Measurements from ENCODE around the gene MINK1. TPM values are rescaled to one million over a fixed set of nuclear protein-coding genes. Genes with fewer than 3 reads are reported as not detected.

Gene MINK1
- total and polyA plus RNA-seq, 2 of the 13 experiments (the other 11 are each of a cell fraction or from before 2014, with no cell fraction given) = 17.2 to 63.9 TPM

GRCh38 chr17:4806777-4807604 lies 26.1 kb upstream of the MINK1 start, which contains the start of gene PLD2 (continued):
- TF ChIP-seq PAXIP1 (CRISPR knock-in tag; conservative IDR thresholded peaks at IDR 0.05) (no peak), JUNB (CRISPR knock-in tag; IDR thresholded peaks at IDR 0.05; ENCODE audit: borderline replicate concordance) (no peak), AKNA (CRISPR knock-in tag; IDR thresholded peaks at IDR 0.05; ENCODE audit: borderline replicate concordance) (no peak), HDAC6 (IDR thresholded peaks at IDR 0.05; ENCODE audit: low read depth, low read length) (no peak), ARHGAP35 (CRISPR knock-in tag; IDR thresholded peaks at IDR 0.05; ENCODE audit: borderline replicate concordance) (no peak), ZNF138 (CRISPR knock-in tag; IDR thresholded peaks at IDR 0.05; ENCODE audit: low read depth) (no peak), YEATS2 (CRISPR knock-in tag; IDR thresholded peaks at IDR 0.05; ENCODE audit: borderline replicate concordance) (no peak), MEIS1 (CRISPR knock-in tag; IDR thresholded peaks at IDR 0.05; ENCODE audit: borderline replicate concordance) (no peak), ZNF629 (CRISPR knock-in tag; conservative IDR thresholded peaks at IDR 0.05) (no peak), AHDC1 (CRISPR knock-in tag; IDR thresholded peaks at IDR 0.05; ENCODE audit: borderline replicate concordance) (no peak), ZFP36 (IDR thresholded peaks at IDR 0.05; ENCODE audit: borderline replicate concordance, low read depth, low read length, partially characterized antibody) (no peak), ZNF570 (CRISPR knock-in tag; IDR thresholded peaks at IDR 0.05; ENCODE audit: borderline replicate concordance) (no peak), ZBTB1 (CRISPR knock-in tag; IDR thresholded peaks at IDR 0.05; ENCODE audit: borderline replicate concordance) (no peak), RARA (CRISPR knock-in tag; IDR thresholded peaks at IDR 0.05) (no peak)
